ENCODE measurements around the gene GSTO2.

GSTO2 gene

DNA sequence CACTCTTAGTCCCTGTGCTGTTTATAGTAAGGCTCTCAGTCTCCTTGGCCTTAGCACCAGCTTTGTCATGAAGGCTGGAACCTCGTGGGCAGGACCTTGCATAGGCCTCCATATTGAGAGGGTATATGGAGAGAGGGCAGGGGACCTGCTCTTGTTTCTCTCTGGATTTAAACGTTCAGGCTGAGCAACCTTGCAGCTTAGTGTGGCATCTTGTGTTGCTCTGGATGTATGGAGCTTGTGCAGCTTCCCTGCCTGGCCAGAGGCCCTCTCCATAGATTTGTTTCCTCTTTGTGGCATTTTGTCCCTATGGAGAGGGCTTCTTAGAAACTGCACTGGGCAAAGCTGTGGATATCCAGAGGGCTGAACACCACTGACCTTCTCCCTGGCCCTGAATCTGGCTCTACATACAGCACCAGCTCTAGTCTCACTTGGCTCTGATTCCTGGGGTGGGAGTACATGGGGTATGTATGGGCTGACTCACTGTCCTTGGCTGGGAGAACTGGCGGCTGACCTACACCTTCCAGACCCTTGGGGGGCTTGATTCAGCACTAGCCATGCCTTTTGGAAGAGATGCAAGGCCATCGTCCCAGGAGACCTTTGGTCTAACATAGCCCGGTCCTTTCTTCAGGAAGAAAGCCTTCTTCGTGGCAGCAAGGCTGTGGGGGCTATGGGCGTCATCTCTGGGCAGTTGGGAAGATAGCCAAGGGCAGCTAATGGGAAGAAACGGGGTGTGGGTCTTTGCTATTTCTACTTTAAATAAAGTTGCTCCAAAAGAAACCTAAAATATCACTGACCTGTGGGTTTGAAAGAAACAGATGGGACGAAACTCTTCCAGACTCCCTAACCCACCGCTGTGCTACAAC is 38.8 kb downstream of the GSTO2 start:
- DNase-seq (ENCODE audit: low read depth in 3 of 3, low spot score in 1 of 3): no peak

DNA sequence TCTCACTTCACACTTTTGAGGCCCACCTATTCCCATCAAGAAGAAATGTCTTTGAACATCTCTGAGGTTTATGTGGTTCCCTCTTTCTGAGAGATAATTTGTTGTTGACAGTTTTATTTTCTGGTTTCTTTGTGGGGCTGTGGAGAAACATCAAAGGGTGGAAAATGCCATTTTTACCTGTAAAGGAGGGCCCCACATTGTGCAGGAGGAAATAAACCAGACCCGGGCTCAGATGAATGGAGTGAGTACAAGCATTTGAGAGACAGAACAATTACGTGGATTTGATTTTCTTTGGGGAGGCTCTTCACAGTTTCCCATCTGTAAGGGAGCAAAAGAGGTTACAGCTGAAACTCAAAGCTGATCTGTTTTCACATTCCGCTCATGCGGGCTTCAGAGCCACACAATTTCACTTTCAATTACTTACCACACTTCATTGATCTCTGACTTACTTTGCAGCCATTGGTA is 39.5 kb downstream of the GSTO2 start:
- DNase-seq (ENCODE audit: low read depth in 3 of 3, low spot score in 1 of 3): no peak

DNA sequence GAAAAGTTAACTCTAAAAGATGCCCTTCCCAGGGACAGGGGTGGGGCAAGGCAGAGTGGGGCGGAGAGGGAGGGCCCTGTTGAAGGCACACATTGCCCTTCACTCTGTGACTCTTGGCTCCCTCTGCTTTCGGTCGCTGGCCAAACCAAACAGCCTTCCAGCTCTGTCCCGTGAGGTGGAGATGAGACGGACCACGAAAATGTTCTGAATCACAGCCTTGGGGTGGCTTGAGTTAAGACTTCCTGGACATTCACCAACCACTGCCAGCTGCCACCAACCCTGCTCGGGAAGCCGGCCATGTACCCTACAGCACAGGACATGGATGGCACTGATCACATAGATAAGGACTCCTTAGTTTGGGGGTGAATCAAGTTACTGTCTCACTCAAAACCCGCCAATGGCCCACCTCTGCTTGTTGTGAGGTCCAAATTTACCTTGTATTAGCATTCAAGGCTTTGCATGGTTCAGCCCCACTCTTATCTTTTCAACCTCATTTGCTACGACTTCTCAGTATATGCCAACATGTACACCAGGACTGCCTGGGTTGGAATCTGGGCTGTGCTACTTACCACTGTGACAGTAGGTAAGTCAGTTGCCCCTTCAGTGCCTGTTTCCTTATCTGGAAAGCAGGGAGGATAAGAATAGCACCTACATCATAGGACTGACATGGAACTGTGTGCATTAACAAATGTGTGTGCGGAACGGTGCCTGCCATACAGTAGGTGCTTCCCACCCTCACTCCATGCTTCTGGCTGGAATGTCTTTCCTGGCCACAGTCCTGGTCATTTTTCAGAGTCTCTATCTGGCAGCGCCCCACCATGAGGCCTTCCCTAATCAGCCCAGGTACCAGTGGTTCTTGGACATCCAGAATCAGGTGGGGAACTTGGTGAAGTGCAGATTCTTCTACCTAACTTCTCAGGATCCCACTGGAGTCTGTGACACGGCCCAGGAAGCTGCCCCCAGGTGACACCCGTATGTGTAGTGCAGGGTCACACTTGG is 41.3 kb downstream of the GSTO2 start:
- DNase-seq (ENCODE audit: low read depth in 3 of 3, low spot score in 1 of 3): no peak

DNA sequence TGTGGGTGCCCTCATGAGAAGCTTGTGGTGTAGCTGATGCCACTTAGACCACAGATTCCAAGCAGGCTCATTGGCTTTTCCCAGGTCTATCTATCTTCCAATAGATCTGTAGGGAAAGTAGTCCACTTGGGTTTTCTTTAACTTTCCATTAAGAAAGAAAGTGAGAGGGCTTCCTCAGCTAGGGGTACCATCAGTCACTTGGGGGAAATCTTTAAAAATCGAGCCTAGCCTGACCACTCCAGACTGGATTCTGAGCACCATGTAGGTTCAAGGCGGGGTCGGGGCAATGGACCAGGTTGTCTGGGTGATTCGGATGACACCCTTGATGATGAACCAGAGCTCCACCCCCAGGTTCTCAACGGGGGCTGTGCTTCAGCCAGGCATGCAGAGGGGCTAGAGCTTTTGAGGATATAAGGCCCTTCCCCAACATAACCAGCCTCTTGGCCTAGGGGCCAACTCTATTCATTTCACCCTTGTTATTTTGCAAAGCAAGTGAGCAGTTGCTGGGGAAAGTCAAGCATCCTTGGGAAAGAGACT is 42.3 kb downstream of the GSTO2 start:
- DNase-seq (ENCODE audit: low read depth in 3 of 3, low spot score in 1 of 3): no peak

DNA sequence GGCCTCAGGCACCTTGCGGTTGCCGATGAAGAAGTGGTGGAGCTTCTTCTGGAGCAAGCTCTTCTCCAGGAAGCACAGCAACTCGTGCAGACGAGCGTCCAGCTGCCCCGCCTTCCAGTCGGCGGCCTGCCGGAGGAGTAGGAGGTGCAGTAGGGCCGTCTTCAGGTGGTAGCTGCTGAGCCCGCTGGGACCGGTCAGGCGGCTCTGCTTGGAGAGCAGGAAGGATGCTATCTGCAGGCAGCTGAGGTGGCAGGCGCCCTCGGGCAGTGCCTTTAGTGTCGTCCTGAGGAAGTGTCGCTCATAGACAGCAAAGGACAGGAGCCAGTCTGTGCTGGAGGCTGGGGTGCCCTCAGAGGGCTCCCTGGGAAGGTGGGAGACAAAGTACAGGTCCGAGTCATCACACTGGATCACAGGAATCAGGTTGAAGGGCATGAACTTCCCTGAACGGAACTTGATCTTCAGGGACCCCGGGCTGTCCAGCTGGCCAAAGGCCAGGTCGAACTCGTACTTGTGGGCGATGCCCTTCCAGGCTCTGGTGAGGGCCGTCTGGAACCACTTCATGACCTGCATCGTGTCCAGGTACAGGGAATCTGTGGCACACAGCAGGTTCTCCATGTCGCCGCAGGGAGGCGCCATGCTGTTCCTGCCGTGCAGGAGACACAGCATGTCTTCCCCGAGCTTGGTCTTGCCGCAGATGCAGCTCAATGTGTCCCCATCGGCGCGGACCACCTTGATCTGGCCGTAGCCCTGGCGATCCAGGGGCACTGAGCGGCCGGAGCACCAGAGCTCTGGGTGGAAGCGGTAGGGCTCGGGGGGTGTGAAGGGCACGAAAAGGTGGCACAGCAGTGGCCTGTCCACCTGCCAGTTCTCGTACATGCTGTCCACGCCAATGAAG is 45.9 kb downstream of the GSTO2 start:
- no peak for DNase-seq (ENCODE audit: low read depth in 3 of 3, low spot score in 1 of 3)

DNA sequence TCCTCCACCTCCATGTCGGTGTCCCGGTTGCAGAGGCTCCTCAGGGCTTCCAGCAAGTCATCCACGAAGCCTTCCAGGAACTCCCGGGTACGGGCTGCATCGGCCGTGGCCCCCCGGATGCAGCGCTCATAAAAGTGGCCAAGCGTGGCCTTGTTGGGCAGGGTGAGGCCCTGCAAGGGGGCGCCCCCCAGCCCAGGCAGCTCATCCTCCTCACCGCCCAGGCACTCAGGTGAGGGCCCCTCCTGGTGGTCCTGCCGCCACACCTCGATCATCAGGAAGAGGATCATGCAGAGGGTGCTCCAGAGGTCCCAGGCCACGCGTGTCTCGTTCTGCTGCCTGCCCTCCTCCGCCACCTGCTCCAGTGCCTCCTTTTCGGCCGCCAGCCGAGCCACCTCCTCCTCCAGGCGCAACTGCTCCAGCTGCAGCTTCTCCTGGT is 46.5 kb downstream of the GSTO2 start:
- DNase-seq (ENCODE audit: low read depth in 3 of 3, low spot score in 1 of 3): no peak

DNA sequence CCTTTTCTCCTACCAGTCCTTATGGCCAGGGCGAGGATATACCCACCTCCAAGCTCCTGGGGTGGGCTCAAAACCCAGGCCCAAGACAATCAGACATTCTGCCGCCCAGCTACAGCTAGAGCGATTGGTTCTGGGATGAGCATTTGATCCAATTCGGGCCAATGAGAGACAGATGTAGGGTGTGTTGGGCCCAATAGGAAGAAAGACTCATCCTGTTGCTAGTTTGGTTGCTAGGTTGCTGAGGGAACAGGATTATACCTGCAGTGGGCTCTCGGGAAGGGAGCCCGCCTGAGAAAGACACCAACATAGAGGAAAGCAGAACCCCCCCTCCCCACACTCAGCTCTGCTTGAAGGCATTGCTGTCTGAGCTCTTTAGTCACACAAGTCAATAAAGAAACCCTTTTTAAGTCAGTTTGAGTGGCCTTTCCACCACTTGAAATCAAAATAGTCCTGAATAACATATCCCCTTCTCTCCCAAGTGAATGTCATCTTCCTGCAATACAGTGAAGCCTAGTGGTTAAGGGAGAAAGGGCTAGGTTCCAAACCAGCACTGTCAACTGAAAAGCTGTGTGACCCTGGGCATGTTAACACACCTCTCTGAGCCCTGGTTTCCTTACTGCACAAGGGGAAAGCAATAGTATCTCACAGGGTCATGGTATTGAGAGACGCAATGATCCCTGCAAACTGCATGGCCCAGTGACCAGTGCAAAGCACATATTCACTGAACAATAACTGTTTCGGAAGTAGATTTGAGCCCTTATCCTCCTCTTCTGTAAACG is 47.5 kb downstream of the GSTO2 start:
- no peak for DNase-seq (ENCODE audit: low read depth in 3 of 3, low spot score in 1 of 3)

DNA sequence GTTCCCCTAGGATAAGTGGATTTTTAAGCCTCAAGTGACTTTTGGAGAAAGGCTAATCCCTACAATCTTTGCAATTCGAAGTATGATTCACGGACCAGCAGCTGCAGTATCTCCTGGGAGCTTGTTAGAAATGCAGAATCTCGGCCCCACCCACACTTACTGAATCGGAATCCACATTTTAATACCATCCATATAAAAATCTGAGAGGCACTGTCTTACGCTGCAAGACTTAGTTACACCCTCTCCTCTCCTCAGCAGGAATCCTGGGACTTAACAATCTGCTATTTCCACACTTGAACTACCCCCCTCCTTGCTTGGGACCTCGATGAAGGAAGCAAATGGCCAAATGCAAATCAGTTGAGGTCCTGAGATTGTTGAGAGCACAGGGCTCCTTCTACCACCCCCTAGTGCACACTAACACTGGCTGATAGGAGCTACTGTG is 48.3 kb downstream of the GSTO2 start:
- no peak for DNase-seq (ENCODE audit: low read depth in 3 of 3, low spot score in 1 of 3)

DNA sequence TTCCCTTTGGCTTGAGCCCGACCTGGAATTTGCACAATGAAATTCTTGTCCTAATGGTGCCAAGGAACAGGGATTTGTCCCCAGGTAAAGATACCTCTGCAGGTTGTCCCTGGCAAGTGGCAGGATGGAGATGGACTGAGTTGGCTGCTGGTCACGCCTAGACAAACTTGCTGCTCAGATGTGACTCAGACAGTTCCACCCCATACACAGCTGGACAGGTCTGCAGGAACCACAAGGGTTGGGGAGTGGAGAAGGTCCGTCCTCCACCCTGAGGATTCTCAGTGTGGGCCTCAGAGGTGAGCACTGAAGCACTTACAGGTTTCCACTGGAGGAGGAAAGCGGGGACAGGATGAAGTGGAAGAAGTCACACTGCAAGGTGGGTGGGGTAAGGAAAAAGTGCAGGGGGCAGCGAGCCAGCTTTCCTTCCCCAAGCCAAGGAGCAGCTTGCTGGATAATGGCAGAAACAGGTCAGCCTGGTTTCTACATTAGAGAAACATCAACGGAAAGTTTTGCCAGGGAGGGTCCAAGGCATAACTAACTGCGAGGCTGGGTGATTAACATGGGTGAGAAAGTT is 48.8 kb downstream of the GSTO2 start:
- DNase-seq (ENCODE audit: low read depth in 3 of 3, low spot score in 1 of 3): no peak

DNA sequence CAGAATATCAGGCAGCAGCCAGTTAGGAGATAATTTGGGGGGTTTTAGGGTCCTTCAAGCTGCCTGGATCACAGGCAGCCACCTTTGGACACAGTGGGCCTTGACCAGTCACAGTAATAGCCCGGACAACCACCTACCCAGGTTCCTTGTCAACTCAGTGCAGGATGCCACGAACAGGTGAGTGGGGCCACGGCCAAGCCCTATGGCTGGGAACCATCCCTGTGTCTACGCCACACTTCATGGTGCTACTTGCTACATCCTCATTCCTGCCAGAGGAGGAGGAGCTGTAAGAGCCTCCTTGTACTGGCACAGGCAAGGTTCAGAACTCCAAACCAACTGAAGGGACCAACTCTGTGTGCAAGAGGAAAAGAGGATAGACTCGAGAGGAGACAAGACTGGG is 49.3 kb downstream of the GSTO2 start:
- no peak for DNase-seq (ENCODE audit: low read depth in 3 of 3, low spot score in 1 of 3)

DNA sequence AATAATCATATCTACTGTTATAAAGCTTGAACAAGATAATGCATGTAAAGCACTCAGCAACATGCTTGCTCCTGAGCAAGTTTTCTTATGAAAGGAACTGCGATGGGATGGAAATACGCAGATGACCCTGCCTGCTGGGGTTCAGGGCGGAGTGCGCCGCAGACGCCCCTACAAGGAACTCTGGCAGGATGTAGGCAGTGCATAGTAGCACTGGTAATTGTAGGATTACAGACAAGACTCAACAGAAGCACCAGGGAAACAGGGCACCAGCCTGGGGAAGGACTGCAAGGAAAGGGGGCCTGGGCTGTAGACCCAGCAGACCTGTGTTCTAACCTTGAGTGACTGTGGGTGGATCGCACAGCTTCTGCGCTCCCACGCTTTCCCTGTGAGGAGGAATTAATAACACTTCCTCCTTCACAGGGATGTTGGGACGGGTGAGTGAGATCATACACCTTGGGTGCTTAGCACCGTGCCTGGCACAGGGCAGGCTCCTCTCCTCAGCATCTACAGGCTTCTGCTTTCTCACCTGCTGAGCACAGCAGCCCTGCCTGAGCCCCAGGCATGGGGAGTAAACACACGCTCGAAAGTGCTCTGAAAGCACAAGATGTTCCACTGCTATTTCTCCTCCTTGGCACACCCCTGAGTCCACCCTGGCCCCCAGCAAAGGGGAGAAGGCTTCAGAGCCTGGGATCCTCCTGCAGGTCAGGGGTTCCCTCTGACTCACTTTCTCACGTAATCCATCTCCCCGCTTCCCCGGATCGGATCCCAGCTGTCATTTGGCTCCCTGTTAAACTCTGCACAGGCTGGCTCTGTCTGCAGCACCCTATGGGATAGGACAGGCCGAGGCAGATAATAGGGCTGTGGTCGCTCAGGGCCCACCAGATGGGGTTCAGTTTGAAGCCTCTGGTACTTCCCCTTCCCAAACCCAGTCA is 50.1 kb downstream of the GSTO2 start:
- no peak for DNase-seq (ENCODE audit: low read depth in 3 of 3, low spot score in 1 of 3)

DNA sequence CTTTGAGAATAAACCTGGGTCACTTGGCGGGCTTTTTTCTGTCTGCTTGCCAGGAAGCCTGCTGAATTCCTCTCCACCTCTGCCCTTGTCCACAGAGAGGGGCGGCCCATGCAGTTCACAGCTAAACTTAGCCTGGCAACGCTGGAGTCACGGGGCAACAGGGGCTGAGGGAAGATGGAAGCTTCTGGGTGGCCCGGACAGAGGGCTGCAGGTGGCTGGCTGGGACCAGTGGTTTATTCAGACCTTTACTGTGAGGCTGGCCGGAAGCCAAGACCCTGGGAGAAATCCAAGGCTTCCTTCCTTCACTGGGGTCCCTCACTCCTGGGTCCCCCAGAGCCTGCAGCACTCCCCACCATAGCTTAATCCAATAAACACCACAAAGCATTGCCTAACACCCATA is 52.2 kb downstream of the GSTO2 start:
- DNase-seq (ENCODE audit: low read depth in 3 of 3, low spot score in 1 of 3): no peak

DNA sequence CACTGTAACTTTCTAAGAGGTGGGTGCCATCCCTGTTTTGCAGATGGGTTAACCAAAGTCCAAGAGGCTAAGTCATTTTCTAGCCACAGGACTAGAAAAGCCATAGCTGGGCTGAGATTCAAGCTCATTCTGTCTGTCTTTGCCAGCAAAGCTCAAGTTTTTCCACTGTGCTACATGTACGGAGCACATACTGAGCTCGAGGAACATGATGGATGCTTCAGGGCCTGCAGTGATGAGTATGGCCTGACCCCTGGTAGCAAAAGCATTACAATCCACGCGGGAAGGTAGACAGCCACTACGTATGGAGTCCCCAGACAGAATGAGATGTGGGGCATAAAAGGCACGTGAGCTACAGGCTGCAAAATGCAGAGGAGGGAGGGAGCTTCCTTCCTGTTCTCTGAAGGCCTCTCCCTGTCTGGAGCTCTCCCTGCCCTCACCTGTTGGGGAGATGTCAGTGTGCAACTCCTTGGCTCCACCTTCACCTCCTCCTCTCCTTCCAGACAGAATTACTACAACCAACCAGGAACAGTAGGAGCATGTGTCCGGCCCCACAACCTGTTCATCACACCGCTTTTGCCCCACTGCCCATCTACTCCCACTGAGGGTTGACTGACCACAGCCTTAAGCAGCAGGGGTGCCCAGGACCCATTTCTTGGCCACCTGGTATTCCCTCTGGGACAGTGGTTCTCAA is 52.9 kb downstream of the GSTO2 start:
- no peak for DNase-seq (ENCODE audit: low read depth in 3 of 3, low spot score in 1 of 3)

DNA sequence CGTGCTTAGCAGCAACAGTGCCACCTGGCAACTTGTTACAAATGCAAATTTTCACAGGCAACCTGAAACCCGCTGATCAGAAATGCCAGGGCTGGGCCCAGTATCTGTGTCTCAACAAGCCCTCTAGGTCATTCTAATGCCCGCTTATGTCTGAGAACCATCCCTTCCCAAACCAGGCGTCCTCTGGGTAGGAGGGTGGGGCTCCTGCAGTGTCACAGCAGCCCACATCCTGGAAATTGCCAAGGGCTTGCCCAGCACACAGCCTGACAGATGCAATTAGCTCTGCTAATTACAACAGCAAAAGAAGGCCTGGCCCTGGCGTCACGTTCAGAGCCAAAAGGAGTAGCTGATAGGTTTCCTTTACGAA is 53.4 kb downstream of the GSTO2 start:
- no peak for DNase-seq (ENCODE audit: low read depth in 3 of 3, low spot score in 1 of 3)

DNA sequence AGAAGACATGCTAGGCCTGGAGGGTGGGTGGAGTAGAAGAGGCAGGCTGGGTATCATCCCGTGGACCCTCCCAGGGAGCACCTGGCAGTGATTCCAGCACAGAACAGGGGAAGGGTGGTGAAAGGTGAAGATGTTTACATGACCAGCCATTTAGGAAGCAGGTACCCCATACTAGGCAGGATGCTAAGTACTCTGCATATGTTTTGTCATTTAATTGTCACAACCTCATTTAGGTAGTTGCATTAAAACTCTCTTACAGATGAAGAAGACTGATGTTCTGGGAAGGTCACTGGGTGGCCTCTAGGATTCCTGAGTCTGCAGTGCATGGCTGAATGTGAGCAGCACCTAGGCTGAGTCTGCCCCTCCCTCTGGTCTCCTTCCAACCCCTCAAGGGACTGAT is 54.1 kb downstream of the GSTO2 start:
- DNase-seq (ENCODE audit: low read depth in 3 of 3, low spot score in 1 of 3): no peak

DNA sequence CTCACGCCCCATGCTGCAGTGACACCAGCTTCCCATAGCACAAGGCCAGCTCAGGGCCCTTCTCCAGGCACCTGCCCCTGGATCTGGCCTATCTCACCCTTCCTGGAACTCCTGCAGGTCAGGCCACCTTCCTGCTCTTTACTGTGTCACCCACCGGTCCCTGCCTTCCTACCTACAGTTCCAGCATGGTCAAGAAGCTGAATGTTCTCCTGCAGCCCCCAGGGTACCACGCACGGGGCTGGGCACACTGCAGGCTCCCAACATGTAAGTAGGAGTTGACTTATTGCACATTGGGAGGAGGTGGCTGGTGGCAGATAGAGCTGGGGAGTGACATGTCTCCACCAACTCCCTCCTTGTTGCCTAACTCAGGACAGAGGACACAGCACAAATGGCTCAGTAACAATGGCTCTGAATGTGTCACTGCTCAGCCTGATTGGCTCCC is 54.8 kb downstream of the GSTO2 start:
- no peak for DNase-seq (ENCODE audit: low read depth in 3 of 3, low spot score in 1 of 3)

DNA sequence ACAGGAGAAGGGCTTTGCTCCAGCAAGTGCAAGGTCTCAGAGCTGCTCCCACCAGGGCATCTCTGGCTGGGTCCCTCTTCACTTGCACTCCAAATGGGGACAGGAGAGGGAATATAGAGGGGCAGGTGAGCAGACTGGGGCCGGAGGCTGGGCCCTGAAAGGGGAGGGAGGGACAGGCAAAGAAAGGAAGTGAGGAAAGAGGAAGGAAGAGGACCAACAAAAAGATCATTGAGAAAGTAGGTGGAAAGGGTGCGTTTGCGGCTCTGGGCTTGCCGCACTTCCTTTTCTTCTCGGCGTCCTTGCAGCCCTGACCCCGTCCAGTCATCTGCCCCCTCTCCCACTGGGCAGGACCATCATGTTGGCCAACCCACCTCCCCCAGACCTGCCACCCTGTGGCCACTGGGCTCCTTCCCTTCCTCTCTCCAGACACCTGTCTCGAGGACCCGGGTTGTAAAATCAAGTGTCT is 55.3 kb downstream of the GSTO2 start:
- no peak for DNase-seq (ENCODE audit: low read depth in 3 of 3, low spot score in 1 of 3)

DNA sequence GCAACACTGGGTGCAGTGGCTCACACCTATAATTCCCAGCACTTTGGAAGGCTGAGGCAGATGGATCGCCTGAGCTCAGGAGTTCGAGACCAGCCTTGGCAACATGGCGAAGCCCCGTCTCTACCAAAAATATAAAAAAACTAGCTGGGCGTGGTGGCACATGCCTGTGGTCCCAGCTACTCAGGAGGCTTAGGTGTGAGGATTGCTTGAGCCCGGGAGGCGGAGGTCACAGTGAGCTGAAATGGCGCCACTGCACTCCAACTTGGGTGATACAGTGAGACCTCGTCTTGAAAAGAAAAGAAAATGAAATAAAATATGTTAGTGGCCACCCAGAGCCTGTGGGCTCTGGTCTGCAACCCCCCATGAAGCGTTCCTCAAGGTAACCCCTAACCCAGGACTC is 55.9 kb downstream of the GSTO2 start:
- no peak for DNase-seq (ENCODE audit: low read depth in 3 of 3, low spot score in 1 of 3)

Measured in stimulated activated CD4-positive, alpha-beta T cell treated with anti-CD3 and anti-CD28 coated beads, TNF-alpha, amount 100 ng/mL, for 1 hour (primary cell).